Neuron (in vitro differentiated cells): ENCODE results near the gene SULT2A1.
"Not testable (repeated sequence)": the region's sequence is repeated elsewhere in the genome, so short reads cannot be mapped to it uniquely, and the experiment has no call there.

Source experiments
- H2AFZ ChIP-seq: one replicate; pipeline ENCODE4 v1.6.1; 2013; ENCODE audit warnings: low read depth, mild to moderate bottlenecking, inconsistent platforms, low read length, moderate library complexity
- H3K27me3 ChIP-seq: one replicate; pipeline ENCODE4 v1.6.1; 2013; ENCODE audit warnings: low read length; ENCODE audit not compliant: insufficient read depth
- H3K36me3 ChIP-seq: one replicate; pipeline ENCODE4 v1.6.1; 2013; ENCODE audit warnings: low read length; ENCODE audit not compliant: insufficient read depth
- H3K4me1 ChIP-seq: one replicate; pipeline ENCODE4 v1.6.1; 2013; ENCODE audit warnings: low read length; ENCODE audit not compliant: insufficient read depth
- H3K4me3 ChIP-seq: 2 replicates; pipeline ENCODE4 v1.5.1; 2013; ENCODE audit warnings: mild to moderate bottlenecking, low read length, moderate library complexity
- H3K9me3 ChIP-seq: one replicate; pipeline ENCODE4 v1.6.1; 2013; ENCODE audit warnings: low read length

Gene SULT2A1

DNA sequence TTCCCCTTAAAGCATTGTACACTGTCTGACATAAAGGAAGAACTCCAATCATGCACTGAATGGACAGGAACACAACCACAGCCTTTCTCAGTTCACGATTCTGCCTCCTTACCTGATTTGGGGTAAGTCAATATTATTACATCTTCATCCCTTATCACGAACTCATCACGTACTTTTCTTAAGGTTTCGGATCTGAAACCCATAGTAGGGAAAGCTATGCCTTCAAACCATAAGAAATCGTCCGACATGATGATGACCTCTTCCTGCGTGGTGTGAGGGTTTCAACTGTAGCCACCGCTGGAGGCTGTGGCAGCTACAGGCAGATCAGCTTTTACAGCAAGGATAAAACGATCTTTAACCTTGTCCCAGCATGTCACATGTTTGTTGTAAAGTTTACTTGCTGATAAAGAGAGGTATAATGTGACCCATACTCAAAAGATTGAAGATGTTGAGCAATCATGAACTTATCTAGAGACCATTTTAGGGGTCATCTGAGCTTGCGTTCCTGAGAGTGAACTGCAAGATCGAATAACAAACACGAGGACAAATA, at the start of gene SULT2A1:
TSS of gene SULT2A1 (minus strand) at position 306 of the 550 bp plus-strand sequence. CDS start at position 248, 58 bp downstream.
- H3K9me3 ChIP-seq = no peaks in the 10 kb centered on the region
- no peaks in the 10 kb centered on the region for H3K4me1 ChIP-seq
- no peaks in the 10 kb centered on the region for H3K36me3 ChIP-seq
- no peaks in the 10 kb centered on the region for H3K27me3 ChIP-seq
- H2AFZ ChIP-seq = no peak within 1 kb of the TSS
- H3K4me3 ChIP-seq = no peak within 1 kb of the TSS

DNA sequence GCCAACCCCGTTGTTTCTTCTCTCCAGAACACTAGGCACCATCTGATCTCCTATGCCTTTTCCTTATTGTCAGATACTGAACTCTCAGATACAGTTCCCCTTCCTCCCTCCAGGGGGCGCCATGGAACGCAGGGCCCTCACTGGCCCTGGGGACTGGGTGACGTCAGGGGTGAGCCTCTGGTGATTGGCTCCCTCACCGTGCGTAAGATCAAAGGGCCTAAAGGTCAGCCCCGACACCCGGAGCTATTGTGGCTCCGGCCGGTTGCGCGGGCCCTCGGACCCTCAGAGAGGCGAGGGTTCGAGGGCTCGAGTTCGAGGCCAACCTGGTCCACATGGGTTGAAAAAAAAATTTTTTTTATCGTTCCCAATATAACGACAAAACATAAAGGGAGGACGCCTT, 42.5 kb upstream of the SULT2A1 start:
- H3K4me3 ChIP-seq, H3K9me3 ChIP-seq, H2AFZ ChIP-seq, H3K4me1 ChIP-seq, H3K36me3 ChIP-seq, H3K27me3 ChIP-seq: not testable (repeated sequence)

GRCh38 chr19:47920107-47920506, 34.0 kb upstream of the SULT2A1 start:
- H3K27me3 ChIP-seq, H2AFZ ChIP-seq, H3K4me1 ChIP-seq, H3K9me3 ChIP-seq, H3K4me3 ChIP-seq, H3K36me3 ChIP-seq: not testable (repeated sequence)

DNA sequence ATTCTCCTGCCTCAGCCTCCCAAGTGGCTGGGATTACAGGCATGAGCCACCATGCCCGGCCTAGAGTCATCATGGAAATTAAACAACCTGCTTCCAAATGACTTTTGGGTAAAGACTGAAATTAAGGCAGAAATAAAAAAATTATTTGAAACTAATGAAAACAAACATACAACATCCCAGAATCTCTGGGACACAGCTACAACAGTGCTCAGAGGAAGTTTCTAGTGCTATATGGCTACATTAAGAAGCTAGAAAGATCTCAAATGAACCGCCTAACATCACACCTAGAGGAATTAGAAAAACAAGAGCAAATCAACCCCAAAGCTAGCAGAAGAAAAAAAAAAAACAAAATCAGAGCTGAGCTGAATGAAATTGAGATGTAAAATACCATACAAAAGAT, 24.1 kb upstream of the SULT2A1 start:
- H3K4me1 ChIP-seq, H3K27me3 ChIP-seq, H3K9me3 ChIP-seq: not testable (repeated sequence)

DNA sequence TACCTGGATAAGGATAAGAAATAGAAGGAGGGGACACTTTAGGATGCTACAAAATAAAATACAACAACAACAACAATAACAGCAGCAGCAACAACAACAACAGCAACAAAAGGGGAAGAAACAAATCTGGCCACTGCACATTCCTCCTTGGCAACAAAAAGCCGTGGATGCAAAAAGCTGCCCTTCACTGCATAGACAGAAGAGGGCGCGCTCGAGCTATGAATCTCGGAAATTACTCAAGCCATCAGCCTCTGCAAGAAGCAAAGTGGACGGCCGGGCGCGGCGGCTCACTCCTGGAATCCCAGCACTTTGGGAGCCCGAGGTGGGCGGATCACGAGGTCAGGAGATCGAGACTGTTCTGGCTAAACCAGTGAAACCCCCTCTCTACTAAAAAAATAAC, 23.2 kb upstream of the SULT2A1 start:
- H2AFZ ChIP-seq, H3K9me3 ChIP-seq, H3K36me3 ChIP-seq, H3K4me3 ChIP-seq, H3K4me1 ChIP-seq, H3K27me3 ChIP-seq: not testable (repeated sequence)

More for the DNA sequence above, 24.1 kb upstream of the SULT2A1 start:
- H3K4me3 ChIP-seq, H2AFZ ChIP-seq, H3K36me3 ChIP-seq: not testable (repeated sequence)

- H3K4me3 ChIP-seq = no peak overlapping the region
- no peaks in the 10 kb centered on the region for H3K9me3 ChIP-seq
- no peaks in the 10 kb centered on the region for H3K36me3 ChIP-seq
- H2AFZ ChIP-seq = no peak overlapping the region
- no peaks in the 10 kb centered on the region for H3K4me1 ChIP-seq
- no peaks in the 10 kb centered on the region for H3K27me3 ChIP-seq
Observed at GRCh38 chr19:47901370-47901769, 15.3 kb upstream of the SULT2A1 start.

- Histone ChIP-seq H2AFZ (no peak overlapping the region), H3K9me3 (no peaks in the 10 kb centered on the region), H3K4me3 (no peak overlapping the region), H3K36me3 (no peaks in the 10 kb centered on the region), H3K27me3 (no peaks in the 10 kb centered on the region), H3K4me1 (no peaks in the 10 kb centered on the region)
Observed at GRCh38 chr19:47899335-47899734, 13.2 kb upstream of the SULT2A1 start.

- Histone ChIP-seq H2AFZ (no peak overlapping the region), H3K27me3 (no peaks in the 10 kb centered on the region), H3K4me3 (no peak overlapping the region)
Observed at GRCh38 chr19:47897861-47898260, 11.7 kb upstream of the SULT2A1 start.

DNA sequence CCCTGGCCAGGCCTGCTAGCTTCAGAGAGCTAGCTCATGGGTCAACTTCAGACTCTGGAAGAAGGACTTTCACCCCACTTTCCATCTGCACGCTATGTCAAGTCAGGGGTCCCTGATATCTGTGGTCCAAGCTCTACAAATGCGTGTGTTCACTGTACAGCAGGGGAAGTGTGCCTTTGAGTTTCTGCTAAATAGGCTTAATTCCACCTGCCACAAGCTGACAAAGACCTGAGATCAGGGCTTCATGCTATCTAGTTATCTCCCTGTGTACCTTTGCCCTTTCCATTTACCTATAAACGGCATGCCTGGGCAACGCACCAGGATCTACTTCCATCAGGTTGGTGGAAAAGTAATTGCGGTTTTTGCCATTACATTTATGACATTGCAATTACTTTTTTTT, 10.7 kb upstream of the SULT2A1 start:
- Histone ChIP-seq H3K4me3 (no peak overlapping the region), H3K9me3 (no peaks in the 10 kb centered on the region), H3K36me3 (no peaks in the 10 kb centered on the region), H3K27me3 (no peaks in the 10 kb centered on the region), H3K4me1 (no peaks in the 10 kb centered on the region), H2AFZ (no peak overlapping the region)

More at GRCh38 chr19:47897861-47898260, 11.7 kb upstream of the SULT2A1 start:
- H3K9me3 ChIP-seq = no peaks in the 10 kb centered on the region
- no peaks in the 10 kb centered on the region for H3K4me1 ChIP-seq
- H3K36me3 ChIP-seq = no peaks in the 10 kb centered on the region

DNA sequence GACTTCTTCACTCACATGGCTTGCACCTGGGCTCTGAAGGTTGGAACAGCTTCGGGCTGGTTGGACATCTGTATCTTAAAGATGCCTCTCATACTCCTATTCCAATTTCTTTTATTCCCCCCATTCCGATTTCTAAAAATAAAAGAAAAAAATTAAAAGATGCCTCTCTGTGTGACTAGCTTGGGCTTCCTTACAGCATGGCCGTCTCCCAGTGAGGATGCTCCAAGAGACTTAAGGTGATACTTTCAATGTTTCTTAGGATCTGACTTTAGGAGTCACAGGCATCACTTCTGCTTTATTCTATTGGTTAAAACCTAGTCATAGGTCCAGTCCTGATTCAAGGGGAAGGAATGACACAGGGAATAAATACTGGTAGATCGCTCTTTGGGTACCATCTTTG, 9.9 kb upstream of the SULT2A1 start:
- H3K27me3 ChIP-seq = no peaks in the 10 kb centered on the region
- no peaks in the 10 kb centered on the region for H3K4me1 ChIP-seq
- no peaks in the 10 kb centered on the region for H3K36me3 ChIP-seq
- no peaks in the 10 kb centered on the region for H3K9me3 ChIP-seq
- H2AFZ ChIP-seq = no peak overlapping the region
- no peak overlapping the region for H3K4me3 ChIP-seq

DNA sequence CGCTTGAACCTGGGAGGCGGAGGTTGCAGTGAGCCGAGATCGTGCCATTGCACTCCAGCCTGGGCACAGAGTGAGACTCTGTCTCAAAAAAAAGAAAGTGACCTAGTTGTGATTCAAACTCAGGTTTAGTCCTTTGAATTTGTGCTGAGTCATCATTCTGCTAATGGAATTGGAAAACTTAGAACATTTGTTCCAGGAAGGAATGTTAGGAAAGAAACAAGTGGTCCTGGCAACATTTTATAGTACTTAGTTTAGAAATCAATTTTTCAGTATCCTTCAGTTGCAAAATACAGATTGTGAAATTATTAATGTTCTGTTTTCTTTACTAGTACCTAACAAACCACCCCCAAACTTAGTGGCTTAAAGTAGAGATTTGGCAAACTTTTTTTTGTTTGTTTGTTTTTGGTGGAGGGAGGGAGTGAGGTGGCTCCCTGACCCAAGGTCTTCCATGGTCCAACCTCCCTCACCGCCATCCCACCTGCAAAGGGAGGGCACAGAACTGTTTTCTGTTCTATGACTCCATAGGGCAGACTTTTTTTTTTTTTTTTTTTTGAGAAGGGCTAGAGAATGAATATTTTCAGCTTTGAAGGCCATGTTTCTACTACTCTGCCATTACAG, 9.2 kb upstream of the SULT2A1 start:
- Histone ChIP-seq H3K9me3 (no peaks in the 10 kb centered on the region), H2AFZ (no peak overlapping the region), H3K36me3 (no peaks in the 10 kb centered on the region), H3K27me3 (no peaks in the 10 kb centered on the region), H3K4me1 (no peaks in the 10 kb centered on the region), H3K4me3 (no peak overlapping the region)

- no peaks in the 10 kb centered on the region for H3K27me3 ChIP-seq
- H3K4me1 ChIP-seq = no peaks in the 10 kb centered on the region
- H3K36me3 ChIP-seq = no peaks in the 10 kb centered on the region
- H2AFZ ChIP-seq = no peak overlapping the region
- H3K9me3 ChIP-seq = no peaks in the 10 kb centered on the region
- H3K4me3 ChIP-seq = no peak overlapping the region
Observed at GRCh38 chr19:47891923-47892666, 6.0 kb upstream of the SULT2A1 start.

- Histone ChIP-seq H3K9me3 (no peaks in the 10 kb centered on the region), H3K4me3 (no peak overlapping the region), H3K36me3 (no peaks in the 10 kb centered on the region), H3K4me1 (no peaks in the 10 kb centered on the region), H3K27me3 (no peaks in the 10 kb centered on the region), H2AFZ (no peak overlapping the region)
Observed at GRCh38 chr19:47891622-47891922, 5.5 kb upstream of the SULT2A1 start.
